Keratinocyte (primary cell): ENCODE data around the gene HECTD4.

ENCODE experiments used
- EZH2 ChIP-seq: IDR thresholded peaks from one replicate; pipeline ENCODE4 v1.6.1; 2012; ENCODE audit warnings: inconsistent platforms, mild to moderate bottlenecking, low read length, moderate library complexity
- TF ChIP-seq, protein P1 (sequence below), 3 experiments: IDR thresholded peaks in 1 of 3; conservative IDR thresholded peaks in 1 of 3; optimal IDR thresholded peaks in 1 of 3; 2 replicates in 2 of 3; 3 replicates in 1 of 3; pipeline versions ENCODE3 to v1.5.1; 2011; ENCODE audit warnings: low read length in 3 of 3, mild to moderate bottlenecking in 3 of 3, moderate library complexity in 2 of 3, control low read depth in 1 of 3, inconsistent platforms in 1 of 3; ENCODE audit not compliant: insufficient read depth in 2 of 3; ENCODE audit errors: extremely low read depth in 1 of 3

DNA sequence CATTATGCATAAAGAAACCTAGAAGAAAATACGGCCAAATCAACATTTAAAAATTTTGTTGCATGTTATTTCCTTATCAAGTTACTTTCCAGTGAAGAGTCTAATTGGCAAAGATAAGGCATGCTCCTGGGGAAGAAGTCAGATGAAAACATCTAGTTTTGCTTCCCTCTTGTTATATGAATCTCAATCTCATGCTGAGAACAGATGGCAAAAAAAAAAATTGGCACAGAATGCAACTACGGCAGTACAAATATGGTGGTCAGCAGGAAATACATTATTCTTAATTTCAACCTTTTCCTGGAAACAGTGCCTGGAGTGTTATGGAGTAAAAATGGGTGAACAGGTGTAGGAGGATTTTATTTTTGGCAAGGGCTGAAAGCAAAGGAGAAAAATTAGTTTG lies 32.8 kb downstream of the HECTD4 start:
- TF ChIP-seq, protein P1, sequence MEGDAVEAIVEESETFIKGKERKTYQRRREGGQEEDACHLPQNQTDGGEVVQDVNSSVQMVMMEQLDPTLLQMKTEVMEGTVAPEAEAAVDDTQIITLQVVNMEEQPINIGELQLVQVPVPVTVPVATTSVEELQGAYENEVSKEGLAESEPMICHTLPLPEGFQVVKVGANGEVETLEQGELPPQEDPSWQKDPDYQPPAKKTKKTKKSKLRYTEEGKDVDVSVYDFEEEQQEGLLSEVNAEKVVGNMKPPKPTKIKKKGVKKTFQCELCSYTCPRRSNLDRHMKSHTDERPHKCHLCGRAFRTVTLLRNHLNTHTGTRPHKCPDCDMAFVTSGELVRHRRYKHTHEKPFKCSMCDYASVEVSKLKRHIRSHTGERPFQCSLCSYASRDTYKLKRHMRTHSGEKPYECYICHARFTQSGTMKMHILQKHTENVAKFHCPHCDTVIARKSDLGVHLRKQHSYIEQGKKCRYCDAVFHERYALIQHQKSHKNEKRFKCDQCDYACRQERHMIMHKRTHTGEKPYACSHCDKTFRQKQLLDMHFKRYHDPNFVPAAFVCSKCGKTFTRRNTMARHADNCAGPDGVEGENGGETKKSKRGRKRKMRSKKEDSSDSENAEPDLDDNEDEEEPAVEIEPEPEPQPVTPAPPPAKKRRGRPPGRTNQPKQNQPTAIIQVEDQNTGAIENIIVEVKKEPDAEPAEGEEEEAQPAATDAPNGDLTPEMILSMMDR (optimal IDR thresholded peaks at IDR 0.05 in 1 of 3, IDR thresholded peaks at IDR 0.05 in 1 of 3, conservative IDR thresholded peaks at IDR 0.05 in 1 of 3; ENCODE audit: extremely low read depth in 1 of 3, insufficient read depth in 2 of 3, low read length in 3 of 3) = no peak
- no peak for TF ChIP-seq EZH2
